GM19438 (cell line): ENCODE data around the gene MPV17L2.
A peak's percentile ranks its signal among the peaks of the same experiment; 100 is the strongest.
"Not testable (repeated sequence)": the region's sequence is repeated elsewhere in the genome, so short reads cannot be mapped to it uniquely, and the experiment has no call there.

ENCODE experiments used
- ATAC-seq: cut with Tn5 transposase; IDR thresholded peaks from one replicate; pipeline ENCODE4 v1.9.1; 2021; ENCODE audit warnings: low read depth; ENCODE audit not compliant: unreplicated experiment

Gene MPV17L2

DNA sequence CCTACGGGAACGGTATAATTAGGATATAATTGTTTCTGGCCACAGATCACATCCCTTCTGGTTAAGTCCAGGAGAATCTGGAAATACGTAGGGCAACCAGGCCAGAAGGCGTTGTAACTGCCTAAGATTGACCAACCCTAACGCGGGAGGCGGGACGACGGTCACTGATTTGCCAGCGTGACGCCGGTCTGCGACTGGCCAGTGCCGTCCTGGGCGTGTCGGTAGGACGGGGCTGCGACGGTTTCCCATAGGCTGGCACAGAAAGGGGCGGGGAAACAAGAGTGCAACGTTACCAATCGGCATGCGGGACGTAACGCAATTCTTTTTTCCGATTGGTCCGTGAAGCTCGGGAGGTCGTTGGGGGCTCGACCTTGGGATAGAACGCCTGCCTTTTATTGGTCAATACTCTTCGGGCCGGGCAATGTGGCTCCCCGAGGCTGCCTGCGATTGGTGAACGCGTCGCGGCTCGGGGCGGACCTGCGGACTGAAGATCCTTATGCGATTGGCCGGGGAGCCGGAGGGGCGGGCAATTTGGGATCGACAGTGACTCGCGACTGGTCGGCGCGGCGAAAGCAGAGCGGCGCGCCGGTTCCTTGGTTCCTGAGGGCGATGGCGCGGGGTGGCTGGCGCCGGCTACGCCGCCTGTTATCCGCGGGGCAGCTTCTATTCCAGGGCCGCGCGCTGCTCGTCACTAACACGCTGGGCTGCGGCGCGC lies at the start of gene MPV17L2:
MPV17L2 (plus strand) TSS at position 546 of the 715 bp plus-strand sequence; CDS start at position 610, 64 bp downstream.
- peak; percentile 71 for ATAC-seq

DNA sequence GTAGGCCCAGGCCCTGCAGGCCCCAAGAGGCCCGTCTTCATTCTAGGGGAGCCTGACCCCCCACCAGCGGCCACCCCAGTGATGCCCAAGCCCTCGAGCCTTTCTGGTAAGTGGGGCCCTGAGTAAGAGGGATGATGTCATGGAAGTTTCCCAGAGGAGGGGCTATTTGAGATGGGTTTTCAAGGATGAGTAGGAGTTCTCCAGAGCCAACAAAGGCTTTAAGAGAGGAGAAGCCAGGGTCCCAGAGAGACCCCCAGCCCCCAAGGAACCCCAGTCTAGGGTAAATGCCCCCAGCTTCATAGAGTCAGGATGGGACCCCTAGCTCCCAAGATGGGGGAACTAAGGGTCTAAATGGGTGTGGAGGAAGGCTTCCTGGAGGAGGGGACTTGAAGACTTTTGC lies 49.1 kb upstream of the MPV17L2 start:
- no peak for ATAC-seq

DNA sequence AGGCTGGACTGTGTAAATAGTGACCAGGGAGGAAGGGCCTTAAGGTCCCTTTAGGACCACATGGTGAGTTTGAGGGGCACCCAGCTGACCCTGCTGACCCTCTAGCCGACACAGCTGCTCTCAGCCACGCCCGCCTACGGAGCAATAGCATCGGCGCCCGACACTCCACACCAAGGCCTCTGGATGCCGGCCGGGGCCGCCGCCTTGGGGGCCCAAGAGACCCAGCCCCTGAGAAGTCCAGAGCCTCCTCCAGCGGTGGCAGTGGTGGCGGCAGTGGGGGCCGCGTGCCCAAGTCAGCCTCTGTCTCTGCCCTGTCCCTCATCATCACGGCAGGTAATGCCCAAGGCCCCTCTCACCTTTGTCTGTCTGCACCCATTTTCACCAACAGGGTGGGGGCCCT lies 48.7 kb upstream of the MPV17L2 start:
- ATAC-seq = no peak

DNA sequence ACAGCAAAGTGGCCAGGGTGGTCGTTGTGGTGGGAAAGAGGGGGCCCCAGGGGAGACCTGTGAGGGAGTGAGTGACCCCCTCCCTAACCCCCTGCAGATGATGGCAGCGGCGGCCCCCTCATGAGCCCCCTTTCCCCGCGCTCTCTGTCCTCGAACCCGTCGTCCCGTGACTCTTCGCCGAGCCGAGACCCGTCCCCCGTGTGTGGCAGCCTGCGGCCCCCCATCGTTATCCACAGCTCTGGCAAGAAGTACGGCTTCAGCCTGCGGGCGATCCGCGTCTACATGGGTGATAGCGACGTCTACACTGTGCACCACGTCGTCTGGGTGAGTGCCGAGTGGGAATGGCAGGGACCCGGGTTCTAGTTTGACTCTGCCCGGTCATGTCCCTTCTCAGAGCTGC lies 48.1 kb upstream of the MPV17L2 start:
- no peak for ATAC-seq

DNA sequence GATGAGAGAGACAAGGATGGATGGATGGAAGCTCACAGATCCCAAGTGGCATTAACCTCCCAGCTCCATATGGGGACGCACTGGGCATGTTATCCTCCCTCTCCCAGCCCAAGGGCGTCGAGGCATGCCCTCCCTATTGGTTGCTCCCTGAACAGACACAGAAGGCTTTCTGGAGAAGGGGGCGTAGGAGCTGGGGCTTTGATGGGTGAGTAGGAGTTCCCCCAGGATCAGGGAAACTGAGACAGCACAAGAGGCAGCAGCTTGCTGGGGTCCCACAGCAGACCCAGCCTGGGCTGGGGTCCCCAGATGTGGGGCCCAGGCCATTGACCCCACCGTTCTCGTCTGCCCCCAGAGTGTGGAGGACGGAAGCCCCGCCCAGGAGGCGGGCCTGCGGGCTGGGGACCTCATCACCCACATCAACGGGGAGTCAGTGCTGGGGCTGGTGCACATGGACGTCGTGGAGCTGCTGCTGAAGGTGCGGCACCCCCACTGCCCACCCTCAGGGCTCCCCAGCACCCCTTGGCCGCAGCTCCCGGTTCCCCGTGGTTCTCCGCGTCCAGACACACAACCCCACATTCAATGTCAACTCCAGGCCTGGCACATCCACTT lies 47.5 kb upstream of the MPV17L2 start:
- no peak for ATAC-seq

DNA sequence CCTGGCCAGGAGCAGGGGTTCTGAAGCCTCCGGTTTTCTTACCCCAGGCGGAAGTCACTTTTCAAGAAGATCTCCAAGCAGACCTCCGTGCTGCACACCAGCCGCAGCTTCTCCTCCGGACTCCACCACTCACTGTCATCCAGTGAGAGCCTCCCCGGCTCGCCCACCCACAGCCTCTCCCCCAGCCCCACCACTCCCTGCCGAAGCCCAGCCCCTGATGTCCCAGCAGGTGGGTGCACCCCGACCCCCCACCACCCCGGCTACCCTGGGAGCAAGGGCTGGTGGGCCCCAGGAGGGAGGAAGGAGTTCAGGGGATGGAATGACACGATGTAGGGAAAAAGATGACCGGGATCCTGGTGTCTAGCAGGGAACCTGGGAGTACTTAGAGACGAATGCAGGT lies 45.6 kb upstream of the MPV17L2 start:
- ATAC-seq = no peak

DNA sequence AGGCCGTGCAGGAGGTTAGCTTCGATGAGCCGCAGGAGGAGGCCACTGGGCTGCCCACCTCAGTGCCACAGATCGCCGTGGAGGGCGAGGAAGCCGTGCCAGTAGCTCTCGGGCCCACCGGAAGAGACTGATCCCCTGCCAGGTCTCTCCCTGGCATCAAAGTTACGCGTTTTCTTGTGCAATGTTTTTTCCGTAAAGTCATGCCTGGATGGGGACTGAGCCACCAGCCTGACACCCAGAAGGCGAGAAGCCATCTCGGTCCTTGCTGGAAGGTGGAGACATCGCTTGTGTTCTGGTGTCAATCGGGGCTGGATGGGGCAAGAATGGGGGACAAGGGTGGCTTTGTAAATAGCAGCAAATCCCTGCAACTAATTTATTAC lies 43.4 kb upstream of the MPV17L2 start:
- ATAC-seq = no peak

DNA sequence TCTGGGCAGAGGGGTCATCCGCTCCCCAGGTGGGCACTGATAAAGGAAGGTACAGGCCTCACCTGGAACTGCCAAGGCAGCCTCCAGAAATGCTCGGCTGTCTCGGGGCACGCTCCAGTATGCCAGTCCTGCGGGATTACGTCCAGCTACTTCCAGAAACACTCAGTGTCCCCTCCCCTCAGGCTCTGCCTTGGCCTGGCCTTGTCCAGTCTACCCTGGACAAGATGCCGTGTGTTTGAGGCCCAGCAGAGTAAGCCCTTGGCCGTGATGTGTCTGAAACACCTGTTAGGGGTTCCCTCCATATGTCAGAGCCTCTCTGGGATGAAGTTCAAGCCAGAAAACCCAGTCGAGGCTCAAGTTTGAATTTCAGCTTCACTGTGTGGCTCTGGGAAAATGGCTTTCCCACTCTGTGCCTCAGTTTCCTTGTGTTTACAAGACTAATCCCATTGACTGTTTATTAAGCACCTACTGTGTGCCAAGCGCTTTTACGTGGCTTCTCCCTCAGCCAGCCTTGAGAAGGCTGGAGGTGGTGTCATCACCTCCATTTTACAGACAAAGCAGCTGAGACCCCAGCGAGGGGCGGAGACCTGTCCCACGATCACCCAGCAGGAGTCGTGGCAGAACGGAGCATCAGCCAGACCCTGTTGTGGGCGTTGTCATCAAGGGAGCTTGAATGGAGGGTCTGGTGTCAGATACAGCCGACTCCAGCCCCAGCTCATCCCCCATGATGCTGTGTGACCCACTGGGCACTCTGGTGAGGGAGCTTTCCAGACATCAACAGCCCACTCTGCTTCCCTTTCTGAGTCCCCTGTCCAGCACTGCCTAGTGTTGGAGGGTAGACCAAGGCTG lies 42.0 kb upstream of the MPV17L2 start:
- no peak for ATAC-seq

DNA sequence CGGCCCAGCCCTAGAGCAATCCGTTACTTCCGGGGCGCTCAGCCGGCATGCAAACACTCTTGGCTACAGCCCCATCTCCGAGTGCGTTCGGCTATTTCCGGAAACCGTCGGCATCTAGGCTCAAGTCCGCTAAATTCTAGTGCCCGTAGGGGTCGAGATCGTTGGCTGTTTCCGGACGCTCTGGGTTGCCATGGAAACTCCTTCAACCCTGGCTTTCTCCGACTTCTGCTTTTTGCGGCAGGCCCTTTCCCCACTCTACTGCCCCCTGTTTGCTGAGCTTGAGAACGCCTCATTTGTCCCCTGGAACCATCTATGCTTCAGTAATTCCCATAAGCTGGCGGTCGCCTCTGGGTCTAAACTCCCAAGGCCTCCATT lies 40.6 kb upstream of the MPV17L2 start:
- peak; percentile 57 for ATAC-seq

DNA sequence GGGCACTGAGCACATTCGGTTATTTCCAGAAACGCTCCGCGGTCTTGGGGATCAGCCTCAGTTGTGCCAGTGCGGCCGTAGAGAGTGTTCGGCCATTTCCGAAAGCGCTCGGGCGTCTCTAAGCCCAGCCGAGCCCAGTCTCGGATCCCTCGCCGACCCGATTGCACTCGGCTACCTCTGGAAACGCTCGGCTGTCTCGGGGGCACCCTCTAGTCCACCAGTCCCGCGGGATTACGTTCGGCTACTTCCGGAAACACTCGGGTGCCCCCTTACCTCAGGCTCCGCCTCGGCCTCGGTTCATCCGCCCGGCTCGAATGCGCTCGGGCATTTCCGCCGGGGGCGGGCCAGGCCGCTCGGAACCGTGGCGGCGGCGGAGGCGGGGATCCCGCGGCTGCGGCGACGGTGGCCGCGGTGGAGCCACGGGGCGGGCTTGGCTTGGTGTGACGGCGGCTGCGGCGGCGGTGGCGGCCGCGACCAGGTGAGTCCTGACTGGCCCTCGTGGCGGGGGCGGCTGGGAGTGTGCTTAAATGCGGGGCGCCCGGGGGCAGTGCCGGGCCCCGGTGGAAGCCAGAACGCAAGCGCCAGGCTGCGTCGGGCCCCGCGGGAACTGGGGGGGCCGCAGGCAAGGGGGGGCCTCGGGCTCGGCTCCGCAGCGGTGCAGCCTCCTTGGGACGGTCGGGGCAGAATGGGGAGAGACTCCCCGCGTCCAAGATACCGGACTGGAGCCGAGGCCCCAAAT lies 40.0 kb upstream of the MPV17L2 start, which contains the start of gene PIK3R2:
PIK3R2 (plus strand) TSS at position 347 of the 739 bp plus-strand sequence. CDS start 2,717 bp downstream, outside the sequence.
- peak; percentile 74 for ATAC-seq

DNA sequence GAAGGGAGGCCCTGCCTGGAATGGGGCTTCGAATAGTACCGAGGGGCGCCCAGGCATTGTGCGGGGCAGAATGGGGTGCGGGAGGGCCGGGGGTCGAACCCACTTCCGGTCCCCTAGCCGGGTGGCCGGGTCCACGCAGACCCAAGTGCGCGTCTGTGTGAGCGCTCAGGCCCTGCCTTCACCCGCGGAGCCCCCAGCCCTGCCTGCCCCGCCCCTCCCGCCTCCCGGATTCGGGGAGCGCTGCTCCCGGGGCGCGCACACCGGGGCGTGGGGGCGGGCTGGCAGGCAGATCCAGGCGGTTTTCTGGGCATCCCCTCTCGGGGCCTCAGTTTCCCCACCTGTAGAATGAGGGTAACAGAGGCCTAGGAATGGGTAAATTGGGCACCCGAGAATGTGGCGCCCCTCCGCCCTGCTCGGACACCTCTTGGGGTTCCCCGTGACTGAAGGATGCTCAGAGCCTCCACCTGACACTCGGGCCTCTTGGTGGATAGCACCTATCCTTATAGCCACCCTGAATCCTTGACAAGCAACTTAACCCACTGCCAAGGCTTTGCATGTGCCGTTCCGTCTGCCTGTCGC lies 39.4 kb upstream of the MPV17L2 start:
- no peak for ATAC-seq

DNA sequence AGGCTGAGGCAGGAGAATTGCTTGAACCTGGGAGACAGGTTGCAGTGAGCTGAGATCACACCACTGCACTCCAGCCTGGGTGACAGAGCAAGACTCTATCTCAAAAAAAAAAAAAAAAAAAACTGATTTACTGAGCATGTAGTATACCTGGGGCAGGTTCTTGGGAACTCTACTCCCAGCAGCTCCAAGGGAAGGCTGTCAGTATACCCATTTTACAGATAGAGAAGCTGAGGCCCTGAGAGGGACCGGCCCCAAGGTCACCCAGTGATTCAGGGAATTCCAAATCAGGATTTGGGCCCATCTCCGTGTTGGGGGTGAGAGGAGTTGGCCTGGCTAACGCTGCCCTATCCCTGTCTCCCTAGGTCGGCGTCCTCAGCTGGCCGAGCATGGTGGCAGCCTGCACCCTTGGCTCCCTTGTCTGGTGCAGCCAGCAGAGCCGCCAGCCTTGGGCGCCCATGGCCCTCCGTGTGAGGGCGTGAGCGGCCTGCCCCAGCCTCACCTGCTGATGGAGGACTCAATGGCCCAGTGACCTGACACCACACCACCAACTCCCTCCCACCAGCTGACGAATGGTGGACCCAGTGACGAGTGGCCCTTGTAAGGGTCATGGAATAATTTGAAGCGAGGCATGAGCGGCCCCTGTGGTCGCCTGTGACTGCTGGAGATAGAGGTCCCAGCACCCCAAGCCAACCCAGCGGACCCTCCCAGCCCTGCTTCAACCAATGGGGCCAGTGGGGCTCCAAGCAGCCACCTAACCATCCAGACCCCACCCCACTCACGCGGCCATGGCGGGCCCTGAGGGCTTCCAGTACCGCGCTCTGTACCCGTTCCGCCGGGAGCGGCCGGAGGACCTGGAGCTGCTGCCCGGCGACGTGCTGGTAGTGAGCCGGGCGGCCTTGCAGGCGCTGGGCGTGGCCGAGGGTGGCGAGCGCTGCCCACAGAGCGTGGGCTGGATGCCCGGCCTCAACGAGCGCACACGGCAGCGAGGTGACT lies 37.6 kb upstream of the MPV17L2 start:
- ATAC-seq = no peak

DNA sequence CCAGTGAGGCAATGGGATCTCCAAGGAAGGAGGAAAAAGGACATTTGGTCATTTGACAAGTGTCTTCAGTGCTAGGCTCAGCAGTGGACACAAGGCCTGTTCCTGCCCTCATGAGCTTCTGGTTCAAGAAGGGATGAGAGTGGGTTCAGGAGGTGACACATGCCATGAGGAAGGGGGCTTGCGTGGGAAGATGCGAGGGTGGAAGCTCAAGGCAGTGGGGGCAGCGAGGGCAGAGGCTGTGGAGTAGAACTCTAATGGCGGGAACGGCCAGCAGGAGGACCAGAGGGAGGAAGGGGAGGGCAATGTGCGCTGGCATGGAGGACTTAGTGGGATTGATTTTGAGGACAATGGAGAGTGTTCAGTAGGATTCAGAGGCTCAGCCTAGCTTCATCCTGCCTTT lies 36.8 kb upstream of the MPV17L2 start:
- no peak for ATAC-seq

DNA sequence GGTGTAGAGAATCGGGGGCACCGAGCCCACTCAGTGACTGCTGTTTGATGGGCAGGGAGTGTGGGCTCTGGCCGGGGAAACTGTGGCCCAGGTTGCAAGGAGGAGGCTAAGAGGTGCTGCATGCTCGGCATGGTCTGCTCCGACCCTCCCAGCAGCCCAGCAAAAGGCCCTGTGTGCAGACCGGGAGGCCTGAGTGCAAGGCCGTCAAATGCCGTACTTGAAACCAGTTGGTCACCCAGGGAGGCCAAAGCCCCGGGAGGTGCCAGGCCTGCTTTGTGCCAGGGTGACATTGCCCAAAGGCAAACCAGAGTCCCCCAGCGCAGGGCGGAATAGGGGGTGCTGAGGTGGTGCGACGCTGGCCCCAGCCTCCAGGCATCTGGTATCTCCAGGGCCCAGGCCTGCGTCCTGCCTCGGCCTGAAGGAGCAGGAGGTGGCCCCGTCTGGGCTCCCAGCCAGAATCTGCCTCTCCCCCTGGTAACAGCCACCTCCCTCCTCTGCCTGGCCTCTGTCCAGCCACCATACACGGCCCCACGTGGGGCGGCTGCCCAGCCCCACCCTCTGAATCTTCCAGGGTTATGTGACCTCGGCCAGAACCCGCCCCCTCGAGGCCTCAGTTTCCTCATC lies 36.1 kb upstream of the MPV17L2 start:
- no peak for ATAC-seq

DNA sequence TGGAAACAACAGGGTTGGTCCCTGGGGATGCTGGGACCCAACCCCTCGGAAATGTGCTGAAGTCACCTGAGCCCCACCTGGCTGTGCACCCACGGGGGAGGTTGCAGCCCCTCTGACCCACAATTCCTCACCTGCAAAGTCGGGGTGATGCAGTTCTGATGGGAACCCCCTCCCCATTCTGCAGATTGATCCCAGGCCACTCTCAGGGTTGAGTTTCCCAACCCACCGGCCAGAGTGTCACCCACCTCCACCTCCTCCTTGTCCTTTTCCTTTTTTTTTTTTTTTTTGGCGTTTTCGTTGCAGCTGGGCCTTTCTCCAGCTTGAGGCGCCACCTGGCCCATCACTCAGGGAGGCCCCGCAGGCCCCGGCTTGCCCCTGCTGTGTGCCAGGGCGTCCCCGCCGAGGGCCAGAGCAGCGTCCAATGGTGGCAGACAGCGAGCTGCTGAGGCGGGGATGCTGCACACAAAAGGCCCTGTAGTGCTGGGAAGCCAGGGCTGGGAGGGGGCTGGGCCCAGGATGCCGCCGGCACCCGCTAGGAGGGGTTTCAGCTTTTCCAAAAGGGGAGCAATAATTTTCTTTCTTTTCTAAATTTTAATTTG lies 35.5 kb upstream of the MPV17L2 start:
- no peak for ATAC-seq

DNA sequence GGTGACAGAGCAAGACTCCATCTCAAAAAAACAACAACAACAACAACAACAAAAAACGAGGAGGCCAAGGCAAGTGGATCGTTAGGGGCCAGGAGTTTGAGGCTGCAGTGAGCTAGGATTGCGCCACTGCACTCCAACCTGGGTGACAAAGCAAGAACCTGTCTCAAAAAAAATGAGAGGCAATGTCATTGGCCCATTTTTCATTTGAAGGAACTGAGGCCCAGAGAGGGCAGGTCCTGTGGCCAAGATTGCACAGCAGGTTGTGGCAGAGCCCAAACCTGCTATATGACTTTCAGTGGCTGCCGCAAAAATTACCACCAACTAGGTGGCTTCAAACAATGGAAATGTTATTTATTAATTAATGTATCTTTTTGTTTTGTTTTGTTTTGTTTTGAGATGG lies 34.6 kb upstream of the MPV17L2 start:
- no peak for ATAC-seq

DNA sequence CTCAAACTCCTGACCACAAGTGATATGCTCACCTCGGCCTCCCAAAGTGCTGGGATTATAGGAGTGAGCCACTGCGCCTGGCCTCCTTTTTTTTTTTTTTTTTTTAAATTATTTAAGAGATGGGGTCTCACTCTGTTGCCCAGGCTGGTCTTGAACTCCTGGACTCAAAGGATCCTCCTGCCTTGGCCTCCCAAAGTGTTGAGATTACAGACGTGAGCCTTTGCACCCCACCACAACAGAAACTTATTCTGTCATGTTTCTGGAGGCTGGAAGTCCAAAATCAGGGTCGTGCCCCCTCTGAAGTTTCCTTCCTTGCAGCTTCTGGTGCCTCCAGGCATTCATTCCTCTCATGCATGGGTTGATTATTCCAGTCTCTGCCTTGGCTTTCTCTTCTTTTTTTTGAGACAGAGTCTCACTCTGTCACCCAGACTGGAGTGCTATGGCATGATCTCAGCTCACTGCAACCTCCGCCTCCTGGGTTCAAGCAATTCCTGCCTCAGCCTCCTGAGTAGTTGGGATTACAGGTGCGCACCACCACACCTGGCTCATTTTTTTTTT lies 33.9 kb upstream of the MPV17L2 start:
- ATAC-seq = not testable (repeated sequence)

DNA sequence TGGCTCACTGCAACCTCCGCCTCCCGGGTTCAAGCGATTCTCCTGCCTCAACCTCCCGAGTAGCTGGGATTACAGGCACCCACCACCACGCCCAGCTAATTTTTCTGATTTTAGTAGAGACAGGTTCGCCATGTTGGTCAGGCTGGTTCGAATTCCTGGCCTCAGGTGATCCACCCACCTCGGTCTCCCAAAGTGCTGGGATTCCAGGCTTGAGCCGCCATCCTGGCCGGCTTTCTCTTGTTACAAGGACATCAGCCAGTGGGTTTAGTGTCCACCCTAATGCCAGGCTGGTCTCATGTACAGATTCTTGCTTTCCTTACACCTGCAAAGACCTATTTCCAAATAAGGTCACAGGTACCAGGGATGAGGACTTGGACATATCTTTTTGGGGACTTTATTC lies 33.2 kb upstream of the MPV17L2 start:
- no peak for ATAC-seq
